GM21723 (cell line): ENCODE data around the gene LLGL2.
"Not testable (repeated sequence)": the region's sequence is repeated elsewhere in the genome, so short reads cannot be mapped to it uniquely, and the experiment has no call there.

ENCODE experiments used
- ATAC-seq: cut with Tn5 transposase; IDR thresholded peaks from one replicate; pipeline ENCODE4 v1.9.1; 2021; ENCODE audit warnings: mild to moderate bottlenecking, moderate library complexity; ENCODE audit not compliant: unreplicated experiment

Gene LLGL2

DNA sequence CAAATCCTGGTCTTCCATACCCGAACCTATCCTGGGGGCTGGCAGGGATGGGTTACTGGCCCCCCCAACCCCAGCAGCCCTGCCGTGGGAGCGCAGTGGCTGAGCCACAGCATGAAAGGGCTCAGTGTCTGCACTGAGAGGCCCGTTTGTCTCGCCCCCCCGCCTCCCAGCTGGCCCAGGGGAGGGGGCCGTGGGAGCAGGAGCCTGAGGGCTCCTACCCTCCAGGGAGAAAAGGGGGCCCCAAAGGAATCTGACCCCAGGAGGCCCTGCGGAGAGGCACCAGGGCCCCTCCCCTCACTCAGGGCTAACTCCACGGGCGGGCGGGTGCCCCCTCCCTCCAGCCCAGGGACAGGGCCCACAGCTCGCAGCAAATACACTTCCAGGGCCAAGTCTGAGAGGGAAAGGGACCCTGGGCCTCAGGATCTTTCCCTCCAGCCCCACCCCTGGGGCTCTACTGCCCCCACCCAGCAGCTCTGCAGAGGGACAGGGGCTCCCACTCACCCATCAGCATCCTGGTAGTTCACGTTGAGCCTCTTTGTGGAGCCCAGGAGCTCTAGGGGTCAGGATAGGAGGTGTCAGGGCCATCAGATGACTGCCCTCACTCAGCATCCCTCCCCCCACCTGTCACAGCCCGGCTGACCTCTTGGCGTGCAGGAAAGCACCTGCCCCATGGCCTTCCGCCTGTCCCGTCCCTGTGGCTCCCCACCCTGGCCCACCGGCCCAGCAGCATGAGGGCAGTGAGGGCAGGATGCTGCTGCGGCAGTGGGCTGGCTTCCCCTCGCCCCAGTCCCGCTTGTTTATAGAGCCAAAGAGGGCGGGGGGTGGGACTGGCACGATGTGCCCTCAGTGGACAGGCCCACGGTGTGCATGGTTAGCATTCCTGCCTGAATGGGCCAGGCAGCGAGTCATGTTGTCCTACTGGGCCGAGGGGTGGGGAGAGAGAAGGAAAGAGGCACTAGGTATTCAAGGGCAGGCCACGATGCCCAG is 17.5 kb upstream of the LLGL2 start:
- no peak for ATAC-seq

DNA sequence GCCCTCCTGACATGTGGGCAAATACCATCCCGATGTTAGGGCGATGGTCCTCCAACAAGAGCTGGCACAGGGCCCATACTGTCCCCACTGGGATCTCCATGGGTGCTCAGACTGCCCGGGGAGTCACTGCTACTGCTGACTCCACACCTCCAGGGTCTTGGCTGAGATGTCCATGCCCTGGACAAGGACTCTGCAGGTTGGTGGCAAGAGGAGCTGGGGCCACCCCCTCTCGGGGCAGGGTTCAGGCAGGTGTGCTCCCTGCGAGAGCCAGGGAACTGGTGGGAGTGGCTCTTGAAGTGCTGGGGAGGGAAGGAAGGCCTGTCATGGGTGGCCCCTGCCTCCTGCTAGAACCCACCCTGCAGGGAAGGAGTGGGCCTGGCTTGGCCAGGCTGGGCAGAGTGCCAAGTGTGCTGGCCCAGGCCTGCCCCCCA is 16.6 kb upstream of the LLGL2 start:
- ATAC-seq: no peak

- ATAC-seq: no peak
Observed at GRCh38 chr17:75509528-75510258, 15.8 kb upstream of the LLGL2 start.

DNA sequence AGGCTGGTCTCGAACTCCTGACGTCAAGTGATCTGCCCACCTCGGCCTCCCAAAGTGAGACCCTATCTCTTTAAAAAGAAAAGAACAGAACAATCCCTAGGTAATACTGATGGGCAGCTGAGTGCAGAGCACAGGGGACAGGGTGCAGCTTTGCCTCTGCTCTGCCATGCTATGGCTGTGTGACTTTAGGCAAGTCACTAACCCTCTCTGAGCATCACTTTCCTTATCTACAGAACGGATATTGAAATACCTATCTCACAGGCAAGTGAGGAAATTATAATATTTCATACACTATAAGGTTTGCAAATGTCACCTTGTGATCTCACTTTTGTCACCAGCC is 14.3 kb upstream of the LLGL2 start:
- no peak for ATAC-seq

DNA sequence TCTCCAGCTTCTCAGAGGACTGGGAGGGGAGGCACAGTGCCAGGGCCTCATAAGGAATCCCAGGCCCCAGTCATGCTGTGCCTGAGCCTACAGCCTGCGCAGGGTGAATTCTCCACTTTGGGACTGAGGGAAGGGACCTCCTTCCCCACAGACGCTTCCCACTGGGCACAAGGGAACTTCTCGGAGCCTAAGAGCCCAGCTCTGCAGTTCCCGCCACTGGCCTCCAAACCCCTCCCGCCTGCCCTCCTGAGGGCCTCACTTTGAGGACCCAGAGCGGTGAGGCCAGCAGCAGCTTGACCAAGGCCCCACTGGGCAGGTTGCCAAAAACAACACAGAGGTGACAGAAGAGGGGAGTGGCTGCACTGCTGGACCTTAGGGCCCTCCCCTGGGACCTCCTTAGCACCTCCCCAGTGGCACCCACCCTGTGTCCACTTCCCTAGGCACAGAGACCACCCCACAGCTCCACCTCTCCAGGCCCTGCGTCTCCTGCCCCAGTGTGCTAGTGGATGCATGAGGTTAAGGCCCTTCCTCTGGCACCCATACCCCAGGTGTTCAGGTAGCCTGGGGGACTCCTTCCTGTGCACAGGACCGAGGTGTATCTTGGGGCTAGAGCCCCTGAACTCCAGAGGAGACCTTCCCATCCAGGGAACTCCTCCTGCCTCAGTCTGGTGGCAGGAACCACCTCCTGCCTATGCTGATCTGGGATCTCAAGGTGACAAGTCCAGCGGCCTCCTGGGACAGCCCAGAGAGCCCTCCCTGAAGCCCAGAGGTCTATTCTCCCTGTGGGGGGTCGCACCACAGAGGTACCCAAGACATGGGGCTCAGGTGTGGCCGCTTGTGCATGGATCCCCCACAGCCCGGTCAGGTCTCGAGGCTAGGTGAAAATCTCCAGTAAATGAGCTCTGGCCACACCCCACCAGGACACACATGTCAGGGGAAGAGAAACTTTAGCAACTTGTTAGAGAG is 13.6 kb upstream of the LLGL2 start:
- ATAC-seq: no peak

- ATAC-seq: no peak
Observed at GRCh38 chr17:75512926-75513640, 12.4 kb upstream of the LLGL2 start.

- no peak for ATAC-seq
Observed at GRCh38 chr17:75513641-75514000, 11.9 kb upstream of the LLGL2 start.

GRCh38 chr17:75514299-75514918 is 11.1 kb upstream of the LLGL2 start:
- no peak for ATAC-seq

- ATAC-seq: no peak
Observed at GRCh38 chr17:75514919-75515495, 10.5 kb upstream of the LLGL2 start.

DNA sequence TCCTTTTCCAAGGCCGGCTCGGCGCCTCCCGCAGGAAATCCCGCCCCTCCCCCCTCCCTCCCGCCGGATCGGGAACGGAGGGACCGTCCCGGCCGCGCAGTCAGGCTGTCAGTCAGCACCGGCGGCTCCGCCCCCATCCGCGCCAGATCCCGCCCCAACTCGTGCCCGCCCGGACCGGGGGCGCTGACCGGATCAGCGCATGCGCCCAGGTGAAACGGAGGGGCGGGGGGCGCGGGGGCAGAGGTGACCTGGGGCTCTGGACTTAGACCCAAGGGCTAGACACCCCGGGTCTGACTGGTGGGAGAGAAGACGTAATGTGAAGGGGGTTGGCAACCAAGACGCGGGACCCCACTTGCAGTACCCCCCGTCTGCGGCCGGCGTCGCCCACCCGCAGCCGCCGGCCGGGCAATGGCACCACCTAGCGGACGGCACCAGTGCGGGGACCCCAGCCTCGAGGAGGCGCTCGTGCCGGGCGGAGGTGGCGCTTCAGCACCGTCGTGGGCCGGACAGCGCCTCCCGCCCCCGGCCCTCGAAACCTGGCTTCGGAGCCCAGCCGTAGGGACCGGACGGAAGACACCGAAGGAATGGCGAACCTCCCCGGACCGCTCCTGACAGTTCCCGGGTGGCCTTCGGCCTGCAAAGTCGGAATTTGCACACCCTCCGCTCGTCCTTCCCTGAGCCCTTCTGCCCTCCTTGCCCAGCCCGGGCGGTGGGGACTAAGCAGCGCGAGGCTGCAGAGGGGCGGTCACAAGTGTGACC is 9.8 kb upstream of the LLGL2 start, which contains the start of gene CASKIN2:
CASKIN2 (minus strand) TSS at position 42 of the 759 bp plus-strand sequence. CDS start 1,733 bp downstream, outside the sequence.
- peak; percentile 36 for ATAC-seq

DNA sequence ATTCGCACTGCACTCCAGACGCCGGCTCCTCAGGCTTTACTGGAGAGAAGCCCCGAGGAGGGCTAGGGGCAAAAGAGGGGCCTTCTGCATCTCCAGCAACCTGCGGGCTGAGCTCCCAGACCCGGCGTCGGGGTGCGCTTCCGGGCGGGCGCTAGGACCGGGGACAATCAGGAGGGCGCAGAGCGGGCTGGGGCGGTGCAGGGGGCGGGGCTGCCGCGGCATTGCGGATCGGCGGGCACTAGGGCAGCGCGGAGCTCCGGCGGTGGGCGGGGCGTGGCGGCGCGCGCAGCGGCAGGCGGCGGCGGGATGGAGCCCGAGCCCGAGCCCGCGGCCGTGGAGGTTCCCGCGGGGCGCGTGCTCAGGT is 9.3 kb upstream of the LLGL2 start, which contains the start of gene TSEN54:
TSEN54 (plus strand) TSS at position 274 of the 364 bp plus-strand sequence; CDS start at position 307, 33 bp downstream.
- peak; percentile 67 for ATAC-seq

GRCh38 chr17:75516619-75517296 is 8.7 kb upstream of the LLGL2 start:
- peak; percentile 22 for ATAC-seq

DNA sequence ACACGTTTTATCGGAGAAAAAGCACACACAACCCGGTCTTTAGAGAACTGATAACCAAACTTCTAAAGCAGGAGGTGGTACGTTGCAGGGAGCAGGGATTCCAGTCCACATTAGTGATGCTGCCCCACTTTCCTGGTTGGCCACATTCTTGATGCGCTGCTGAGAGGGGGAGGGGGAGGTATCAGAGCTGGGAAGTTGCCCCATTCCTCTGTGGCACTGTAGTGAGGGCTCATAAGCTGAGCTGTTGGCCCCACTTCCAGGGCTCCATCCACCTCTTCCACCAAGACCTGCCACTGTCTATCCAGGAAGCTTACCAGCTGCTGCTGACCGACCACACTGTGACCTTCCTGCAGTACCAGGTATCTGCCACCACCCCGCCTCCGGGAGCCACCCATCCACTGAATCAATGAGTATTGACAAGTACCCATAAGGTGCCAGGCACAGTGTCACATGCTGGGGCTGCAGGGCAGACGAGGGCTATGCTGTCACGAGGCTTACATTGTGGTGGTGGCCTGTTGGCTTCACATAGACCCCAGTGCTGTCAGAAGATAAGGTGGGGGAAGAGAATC is 8.1 kb upstream of the LLGL2 start:
- ATAC-seq: no peak

DNA sequence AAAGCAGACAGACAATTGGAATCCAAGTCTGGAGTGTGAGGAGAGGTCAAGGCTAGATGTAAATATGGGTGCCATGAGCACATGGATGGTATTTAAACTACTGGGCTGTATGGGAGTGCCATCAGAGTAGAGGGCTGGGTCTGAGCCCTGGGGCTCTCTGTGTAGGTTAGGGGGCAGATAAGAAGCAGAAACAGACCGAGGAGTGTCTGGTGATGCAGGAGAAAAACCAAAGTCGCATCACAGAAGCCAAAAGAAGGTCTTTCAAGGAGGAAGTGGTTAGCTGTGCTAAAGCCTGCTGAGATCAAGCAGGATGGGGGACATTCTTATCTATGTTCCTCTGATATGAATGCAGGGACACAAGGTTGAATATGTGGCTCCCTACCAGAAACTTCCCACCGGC is 7.3 kb upstream of the LLGL2 start:
- no peak for ATAC-seq

DNA sequence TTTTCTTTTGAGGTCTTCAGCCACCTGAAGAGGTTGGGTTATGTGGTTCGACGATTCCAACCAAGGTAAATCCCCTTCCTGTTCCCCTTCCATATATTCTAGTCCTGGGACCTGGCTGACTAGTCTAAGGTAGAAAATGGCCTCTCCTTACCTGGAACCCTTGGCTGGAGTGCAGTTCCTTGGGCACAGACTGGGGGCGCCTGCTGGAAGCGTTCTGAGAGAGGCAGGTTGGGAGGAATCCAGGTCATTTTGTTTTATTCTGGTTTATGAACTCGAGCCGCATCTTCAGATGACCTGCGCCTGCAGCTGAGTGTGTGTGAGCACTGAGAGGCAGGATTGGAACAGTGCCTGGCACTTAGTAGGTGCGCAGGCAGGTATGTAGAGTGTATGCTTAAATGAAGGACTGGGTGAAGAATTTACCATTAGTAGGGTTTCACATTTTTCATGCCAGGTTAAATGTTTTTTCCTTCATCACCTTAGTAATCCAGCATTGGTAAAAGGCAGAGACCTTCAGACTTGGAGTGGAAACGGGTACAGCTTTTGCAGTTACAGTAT is 6.4 kb upstream of the LLGL2 start:
- ATAC-seq: no peak

GRCh38 chr17:75520413-75520812 is 5.1 kb upstream of the LLGL2 start:
- ATAC-seq: not testable (repeated sequence)

GRCh38 chr17:75521290-75521689 is 4.2 kb upstream of the LLGL2 start:
- no peak for ATAC-seq
